A549 (cell line): Measurements from ENCODE around the gene INSYN2B. TPM values are rescaled to one million over a fixed set of nuclear protein-coding genes. Genes with fewer than 3 reads are reported as not detected.

ENCODE experiments used
- ATAC-seq, 2 experiments: fragments of 200-7000 bp in 1 of 2; fragments of >200 bp in 1 of 2; cut with Nextera tagmentation in 1 of 2; cut with Tn5 transposase in 1 of 2; 3 replicates each; pipeline versions ENCODE4 v1.8.0 to v1.9.1; 2018 to 2020; ENCODE audit warnings: mild to moderate bottlenecking in 1 of 2, moderate library complexity in 1 of 2
- CTCF ChIA-PET: fragments of 300-600 bp; sonication (Branson Sonifier 250); formaldehyde crosslinking; extraction: SDS; loops from one replicate; lab custom pipeline; 2021; ENCODE audit warnings: antibody characterized with exemption, inconsistent platforms; lab: Yijun Ruan, JAX
- POLR2A ChIA-PET: fragments of 350-600 bp; formaldehyde crosslinking; extraction: SDS; loops from one replicate; lab custom pipeline; 2021; ENCODE audit warnings: antibody characterized with exemption, inconsistent platforms; lab: Yijun Ruan, JAX
- DNase-seq, 2 experiments: peaks; one replicate each; pipeline versions ENCODE4 v3.0.0 to v3.0.0-alpha.2; 2011 to 2016; ENCODE audit warnings: low read depth in 1 of 2, low spot score in 1 of 2
- FAIRE-seq: peaks from 2 replicates; lab custom pipeline; 2011; peaks lifted over from hg19 to GRCh38; lab: Jason Lieb, UNC
- H3K27ac ChIP-seq, 2 experiments: fragments of >200 bp; sonication (Bioruptor Twin); formaldehyde crosslinking; 3 replicates each; pipeline ENCODE4 v1.5.1; 2016 to 2017
- H3K4me1 ChIP-seq: fragments of >200 bp; sonication (Bioruptor Twin); formaldehyde crosslinking; 3 replicates; pipeline ENCODE4 v1.6.1; 2016
- H3K4me2 ChIP-seq: fragments of >200 bp; sonication (Bioruptor Twin); formaldehyde crosslinking; 3 replicates; pipeline ENCODE4 v1.6.1; 2016
- H3K4me3 ChIP-seq: fragments of >200 bp; sonication (Bioruptor Twin); formaldehyde crosslinking; 3 replicates; pipeline ENCODE4 v1.5.1; 2016
- H3K9me3 ChIP-seq: fragments of >200 bp; sonication (Bioruptor Twin); formaldehyde crosslinking; 3 replicates; pipeline ENCODE4 v1.6.1; 2016
- CEBPB ChIP-seq, 2 experiments: fragments of >200 bp in 1 of 2; sonication (Bioruptor Twin) in 1 of 2; formaldehyde crosslinking in 1 of 2; IDR thresholded peaks; 2 replicates each; pipeline ENCODE4 v1.6.1; 2012 to 2016
- EP300 ChIP-seq, 2 experiments: fragments of >200 bp; sonication (Bioruptor Twin); formaldehyde crosslinking; IDR thresholded peaks; 2 replicates in 1 of 2; 3 replicates in 1 of 2; pipeline ENCODE4 v1.6.1; 2016 to 2017
- FOSB ChIP-seq: fragments of 250-450 bp; sonication (Bioruptor Pico); IDR thresholded peaks from 2 replicates; pipeline ENCODE4 v1.5.0; 2020; ENCODE audit warnings: mild to moderate bottlenecking, moderate library complexity
- FOSL2 ChIP-seq, 2 experiments: fragments of 450-650 bp in 1 of 2; fragments of >200 bp in 1 of 2; sonication (Bioruptor Twin) in 1 of 2; formaldehyde crosslinking; IDR thresholded peaks; 2 replicates each; pipeline versions ENCODE4 v1.5.0 to v1.6.1; 2016 to 2020; ENCODE audit warnings: mild to moderate bottlenecking in 1 of 2, moderate library complexity in 1 of 2
- GATA3 ChIP-seq: IDR thresholded peaks from 2 replicates; pipeline ENCODE4 v1.6.1; 2012; ENCODE audit warnings: borderline replicate concordance
- HDAC2 ChIP-seq: fragments of 200-600 bp; sonication (generic); IDR thresholded peaks from 2 replicates; pipeline ENCODE4 v1.6.1; 2016
- HOXA7 ChIP-seq: fragments of 250-450 bp; sonication (Bioruptor Pico); IDR thresholded peaks from 2 replicates; pipeline ENCODE4 v1.5.0; 2020; ENCODE audit warnings: mild to moderate bottlenecking, moderate library complexity
- HOXB5 ChIP-seq: fragments of 250-450 bp; sonication (Bioruptor Pico); IDR thresholded peaks from 2 replicates; pipeline ENCODE4 v1.5.0; 2020; ENCODE audit warnings: mild to moderate bottlenecking, moderate library complexity
- POLR2A ChIP-seq: IDR thresholded peaks from 2 replicates; pipeline ENCODE4 v1.6.1; 2012; ENCODE audit warnings: mild to moderate bottlenecking, low read length
- POLR2AphosphoS2 ChIP-seq: conservative IDR thresholded peaks from 2 replicates; pipeline ENCODE4 v1.6.1; 2012; ENCODE audit warnings: low read length, improper control_type of control experiment, inconsistent platforms
- RAD21 ChIP-seq, 2 experiments: fragments of >200 bp in 1 of 2; sonication (Bioruptor Twin) in 1 of 2; formaldehyde crosslinking in 1 of 2; IDR thresholded peaks in 1 of 2; conservative IDR thresholded peaks in 1 of 2; 2 replicates in 1 of 2; 3 replicates in 1 of 2; pipeline ENCODE4 v1.6.1; 2012 to 2018; ENCODE audit warnings: inconsistent platforms in 1 of 2
- RARB ChIP-seq: fragments of 250-450 bp; sonication (Bioruptor Pico); IDR thresholded peaks from 2 replicates; pipeline ENCODE4 v1.8.0; 2021; ENCODE audit warnings: mild to moderate bottlenecking, moderate library complexity
- TP53 ChIP-seq: fragments of 250-450 bp; sonication (Bioruptor Pico); IDR thresholded peaks from 2 replicates; pipeline ENCODE4 v1.5.0; 2021; ENCODE audit warnings: mild to moderate bottlenecking, moderate library complexity
- WGBS: methylation state at CpG from one replicate; pipeline ENCODE4 v1.1.6; 2017; ENCODE audit errors: missing lambda C conversion rate; 5-methylcytosine and 5-hydroxymethylcytosine counted together
- polyA plus RNA-seq, 4 experiments: library from polyadenylated mRNA; depleted of rRNA in 3 of 4; stranded (reverse); fragments of >200 nt; fragmentation: RNase III in 1 of 4; extraction: RNeasy Plus Mini Kit Qiagen cat#74134 plus additional on column Dnase treatment in 1 of 4; gene quantifications; 2 replicates in 3 of 4; 3 replicates in 1 of 4; pipeline ENCODE4 v1.2.3, GENCODE V29; 2011 to 2017
- TF ChIP-seq, protein P1 (sequence below): fragments of 250-450 bp; sonication (Bioruptor Pico); IDR thresholded peaks from 2 replicates; pipeline ENCODE4 v1.5.0; 2020; ENCODE audit warnings: low read depth, mild to moderate bottlenecking, moderate library complexity
- TF ChIP-seq, protein P2 (sequence below): fragments of 450-650 bp; IDR thresholded peaks from 2 replicates; pipeline ENCODE4 v1.6.1; 2014; ENCODE audit warnings: antibody characterized with exemption
- TF ChIP-seq, protein P3 (sequence below): fragments of >200 bp; sonication (Bioruptor Twin); formaldehyde crosslinking; IDR thresholded peaks from 3 replicates; pipeline ENCODE4 v1.5.1; 2016
- TF ChIP-seq, protein P4 (sequence below): IDR thresholded peaks from 2 replicates; pipeline ENCODE4 v1.6.1; 2012
- TF ChIP-seq, protein P5 (sequence below): IDR thresholded peaks from 2 replicates; pipeline ENCODE4 v1.6.1; 2012

INSYN2B gene
- polyA plus RNA-seq, 2 of the 4 experiments (the other 2 are of a cell fraction) = 0.26 to 0.46 TPM

DNA sequence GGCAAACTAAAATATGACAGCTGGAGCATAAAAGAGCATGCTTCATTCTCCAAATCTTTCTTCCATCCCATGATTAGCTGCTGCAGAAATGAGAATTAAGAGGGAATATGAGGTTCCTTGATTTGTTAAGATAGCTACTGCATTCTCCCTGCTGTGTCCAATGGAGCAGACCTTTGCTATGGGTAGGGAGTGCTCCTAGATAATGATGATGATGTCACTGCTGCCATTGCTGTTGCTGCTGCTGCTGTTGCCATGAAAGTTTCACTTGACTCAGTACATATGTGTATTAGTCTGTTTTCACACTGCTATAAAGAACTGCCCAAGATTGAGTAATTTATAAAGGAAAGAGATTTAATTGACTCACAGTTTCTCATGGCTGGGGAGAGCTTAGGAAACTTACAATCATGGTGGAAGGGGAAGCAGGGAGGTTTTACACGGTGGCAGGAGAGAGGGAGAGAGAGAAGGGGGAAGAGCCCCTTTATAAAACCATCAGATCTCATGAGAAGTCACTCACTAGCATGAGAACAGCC is 128.9 kb downstream of the INSYN2B start:
- FAIRE-seq (no peak), ATAC-seq (no peak), DNase-seq (no peak)
- no peak overlapping the region for H3K4me3 ChIP-seq
- H3K27ac ChIP-seq = no peak overlapping the region
- H3K4me1 ChIP-seq = peaks cover 4% of the 10 kb centered on the region; the same call in 2 of the 3 replicates
- 38% methylated on average over 1 of the region's 1 CpG for WGBS
- TF ChIP-seq POLR2A (no peak), EP300 (IDR thresholded peaks at IDR 0.05) (no peak), HOXA7 (CRISPR knock-in tag) (no peak)
- TF ChIP-seq, all 56 proteins: peak for 0
- H3K9me3 ChIP-seq = peaks cover 25% of the 10 kb centered on the region
- ChIA-PET POLR2A (no interaction called here), CTCF (interaction anchor here (2.9 kb wide), 1 partner anchor 129 kb away, joined by 17 read pairs; the partner anchor contains the start of gene INSYN2B)
- H3K4me2 ChIP-seq = no peak overlapping the region

DNA sequence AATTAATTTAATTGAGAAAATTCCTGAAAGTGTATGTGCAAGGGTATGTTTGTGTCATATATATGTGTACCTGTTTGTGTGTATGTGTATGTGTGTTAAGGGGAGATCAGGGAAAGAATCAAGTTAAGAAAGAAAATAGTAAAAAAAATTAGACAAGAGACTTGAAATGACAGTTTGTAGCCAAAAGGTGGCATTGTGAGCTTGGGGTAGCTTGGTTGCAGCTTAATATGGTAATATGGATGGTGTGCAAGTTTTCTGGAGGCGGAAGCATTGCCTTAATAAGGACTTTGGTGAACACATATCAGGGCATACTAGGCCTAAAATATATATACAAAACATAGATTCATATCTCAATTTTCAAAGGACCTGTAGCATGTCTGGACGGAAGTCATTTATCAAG is 129.9 kb downstream of the INSYN2B start:
- Histone ChIP-seq H3K4me2 (no peak overlapping the region), H3K27ac (no peak overlapping the region), H3K9me3 (peaks cover 25% of the 10 kb centered on the region), H3K4me1 (no peaks in the 10 kb centered on the region), H3K4me3 (no peak overlapping the region)
- no peak for FAIRE-seq
- ATAC-seq = no peak
- peak in 1 of 2 experiments; percentile 30 for DNase-seq
- WGBS = 83% methylated on average over 2 of the region's 2 CpGs
- ChIA-PET POLR2A (no interaction called here), CTCF (interaction anchor here (2.9 kb wide), 1 partner anchor 130 kb away, joined by 17 read pairs; the partner anchor contains the start of gene INSYN2B)
- TF ChIP-seq, protein P1, sequence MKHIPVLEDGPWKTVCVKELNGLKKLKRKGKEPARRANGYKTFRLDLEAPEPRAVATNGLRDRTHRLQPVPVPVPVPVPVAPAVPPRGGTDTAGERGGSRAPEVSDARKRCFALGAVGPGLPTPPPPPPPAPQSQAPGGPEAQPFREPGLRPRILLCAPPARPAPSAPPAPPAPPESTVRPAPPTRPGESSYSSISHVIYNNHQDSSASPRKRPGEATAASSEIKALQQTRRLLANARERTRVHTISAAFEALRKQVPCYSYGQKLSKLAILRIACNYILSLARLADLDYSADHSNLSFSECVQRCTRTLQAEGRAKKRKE (CRISPR knock-in tag) = no peak
- TF ChIP-seq RARB (no peak), FOSL2 (IDR thresholded peaks at IDR 0.05) (no peak), FOSL2 (CRISPR knock-in tag; IDR thresholded peaks at IDR 0.05) (no peak), RAD21 (conservative IDR thresholded peaks at IDR 0.05 in 1 of 2, IDR thresholded peaks at IDR 0.05 in 1 of 2) (0 out of 5 replicates have a peak, but pooled peaks of 1 of the 2 experiments have one; percentile 18), GATA3 (no peak), POLR2AphosphoS2 (no peak)
- TF ChIP-seq, protein P2, sequence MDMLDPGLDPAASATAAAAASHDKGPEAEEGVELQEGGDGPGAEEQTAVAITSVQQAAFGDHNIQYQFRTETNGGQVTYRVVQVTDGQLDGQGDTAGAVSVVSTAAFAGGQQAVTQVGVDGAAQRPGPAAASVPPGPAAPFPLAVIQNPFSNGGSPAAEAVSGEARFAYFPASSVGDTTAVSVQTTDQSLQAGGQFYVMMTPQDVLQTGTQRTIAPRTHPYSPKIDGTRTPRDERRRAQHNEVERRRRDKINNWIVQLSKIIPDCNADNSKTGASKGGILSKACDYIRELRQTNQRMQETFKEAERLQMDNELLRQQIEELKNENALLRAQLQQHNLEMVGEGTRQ = no peak
- TF ChIP-seq, protein P3, sequence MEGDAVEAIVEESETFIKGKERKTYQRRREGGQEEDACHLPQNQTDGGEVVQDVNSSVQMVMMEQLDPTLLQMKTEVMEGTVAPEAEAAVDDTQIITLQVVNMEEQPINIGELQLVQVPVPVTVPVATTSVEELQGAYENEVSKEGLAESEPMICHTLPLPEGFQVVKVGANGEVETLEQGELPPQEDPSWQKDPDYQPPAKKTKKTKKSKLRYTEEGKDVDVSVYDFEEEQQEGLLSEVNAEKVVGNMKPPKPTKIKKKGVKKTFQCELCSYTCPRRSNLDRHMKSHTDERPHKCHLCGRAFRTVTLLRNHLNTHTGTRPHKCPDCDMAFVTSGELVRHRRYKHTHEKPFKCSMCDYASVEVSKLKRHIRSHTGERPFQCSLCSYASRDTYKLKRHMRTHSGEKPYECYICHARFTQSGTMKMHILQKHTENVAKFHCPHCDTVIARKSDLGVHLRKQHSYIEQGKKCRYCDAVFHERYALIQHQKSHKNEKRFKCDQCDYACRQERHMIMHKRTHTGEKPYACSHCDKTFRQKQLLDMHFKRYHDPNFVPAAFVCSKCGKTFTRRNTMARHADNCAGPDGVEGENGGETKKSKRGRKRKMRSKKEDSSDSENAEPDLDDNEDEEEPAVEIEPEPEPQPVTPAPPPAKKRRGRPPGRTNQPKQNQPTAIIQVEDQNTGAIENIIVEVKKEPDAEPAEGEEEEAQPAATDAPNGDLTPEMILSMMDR = 0 out of 3 replicates have a peak, but pooled peaks have one; percentile 9

DNA sequence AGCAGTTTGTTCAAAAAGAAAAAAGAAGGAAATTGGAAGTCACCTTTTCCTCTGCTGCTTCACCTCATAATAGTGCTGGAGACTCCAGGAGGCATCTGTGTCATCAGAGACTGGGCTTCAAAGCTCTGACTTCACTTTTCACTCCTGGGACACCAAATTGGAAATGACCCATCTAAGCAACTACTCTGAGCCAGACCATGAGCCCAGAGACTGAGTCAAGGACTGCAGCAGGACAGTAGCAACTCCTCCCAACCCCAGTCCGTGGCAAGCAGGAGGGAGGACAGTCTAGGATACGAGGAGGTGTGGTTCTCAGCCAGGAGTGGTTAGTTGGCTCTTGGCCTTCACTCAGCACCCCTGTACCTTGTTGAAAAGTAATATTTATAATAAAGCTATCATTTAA is 131.5 kb downstream of the INSYN2B start:
- CTCF ChIA-PET = interaction anchor here (1.8 to 2.9 kb wide), 2 partner anchors 42 to 132 kb away, joined by 4 to 17 read pairs; partner anchors contain the start of gene INSYN2B

More for the DNA sequence above, 131.5 kb downstream of the INSYN2B start:
- TF ChIP-seq, protein P4, sequence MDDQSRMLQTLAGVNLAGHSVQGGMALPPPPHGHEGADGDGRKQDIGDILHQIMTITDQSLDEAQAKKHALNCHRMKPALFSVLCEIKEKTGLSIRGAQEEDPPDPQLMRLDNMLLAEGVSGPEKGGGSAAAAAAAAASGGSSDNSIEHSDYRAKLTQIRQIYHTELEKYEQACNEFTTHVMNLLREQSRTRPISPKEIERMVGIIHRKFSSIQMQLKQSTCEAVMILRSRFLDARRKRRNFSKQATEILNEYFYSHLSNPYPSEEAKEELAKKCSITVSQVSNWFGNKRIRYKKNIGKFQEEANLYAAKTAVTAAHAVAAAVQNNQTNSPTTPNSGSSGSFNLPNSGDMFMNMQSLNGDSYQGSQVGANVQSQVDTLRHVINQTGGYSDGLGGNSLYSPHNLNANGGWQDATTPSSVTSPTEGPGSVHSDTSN = no peak
- TF ChIP-seq FOSB (no peak), CEBPB (IDR thresholded peaks at IDR 0.05) (no peak), HOXB5 (CRISPR knock-in tag) (no peak), HDAC2 (no peak), TP53 (CRISPR knock-in tag) (no peak)
- TF ChIP-seq, protein P2 = no peak
- TF ChIP-seq, protein P1 (CRISPR knock-in tag) = no peak
- TF ChIP-seq, protein P5, sequence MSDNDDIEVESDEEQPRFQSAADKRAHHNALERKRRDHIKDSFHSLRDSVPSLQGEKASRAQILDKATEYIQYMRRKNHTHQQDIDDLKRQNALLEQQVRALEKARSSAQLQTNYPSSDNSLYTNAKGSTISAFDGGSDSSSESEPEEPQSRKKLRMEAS = no peak
- H3K4me1 ChIP-seq = no peaks in the 10 kb centered on the region
- no peak overlapping the region for H3K4me3 ChIP-seq
- H3K4me2 ChIP-seq = no peak overlapping the region
- no peak for FAIRE-seq
- no peak overlapping the region for H3K27ac ChIP-seq
- POLR2A ChIA-PET = no interaction called here
- DNase-seq = no peak
- no peak for ATAC-seq
- H3K9me3 ChIP-seq = peaks cover 25% of the 10 kb centered on the region
- WGBS = 33% methylated on average over 2 of the region's 2 CpGs
